GM23248 (cell line): Measurements from ENCODE around the gene ZNF615. TPM values are rescaled to one million over a fixed set of nuclear protein-coding genes. Genes with fewer than 3 reads are reported as not detected.
A peak's percentile ranks its signal among the peaks of the same experiment; 100 is the strongest.

Source experiments
- DNase-seq: peaks from one replicate; pipeline ENCODE4 v3.0.0-alpha.2; 2015
- H2AFZ ChIP-seq: fragments of 200-600 bp; sonication (generic); 2 replicates; pipeline ENCODE4 v1.6.1; 2016; ENCODE audit warnings: antibody characterized with exemption
- H3F3A ChIP-seq: fragments of 200-600 bp; sonication (generic); 2 replicates; pipeline ENCODE4 v1.6.1; 2016; ENCODE audit warnings: mild to moderate bottlenecking, antibody characterized with exemption, mixed run types; ENCODE audit not compliant: insufficient read depth
- H3K27ac ChIP-seq: fragments of 200-600 bp; sonication (generic); 2 replicates; pipeline ENCODE4 v1.5.1; 2016; ENCODE audit warnings: mild to moderate bottlenecking
- H3K27me3 ChIP-seq: fragments of 200-600 bp; sonication (generic); replicated peaks from 2 replicates; pipeline ENCODE4 v1.6.1; 2016; ENCODE audit warnings: mild to moderate bottlenecking; ENCODE audit not compliant: insufficient read depth
- H3K36me3 ChIP-seq: fragments of 200-600 bp; sonication (generic); 2 replicates; pipeline ENCODE4 v1.6.1; 2016; ENCODE audit warnings: low read depth, mild to moderate bottlenecking
- H3K4me1 ChIP-seq: fragments of 200-600 bp; sonication (generic); 2 replicates; pipeline ENCODE4 v1.6.1; 2016; ENCODE audit warnings: mild to moderate bottlenecking; ENCODE audit not compliant: insufficient read depth
- H3K4me2 ChIP-seq: fragments of 200-600 bp; sonication (generic); one replicate; pipeline ENCODE4 v1.6.1; 2016; ENCODE audit warnings: mild to moderate bottlenecking; ENCODE audit not compliant: unreplicated experiment
- H3K4me3 ChIP-seq: fragments of 200-600 bp; sonication (generic); 2 replicates; pipeline ENCODE4 v1.5.1; 2016; ENCODE audit warnings: mild to moderate bottlenecking
- H3K79me2 ChIP-seq: fragments of 200-600 bp; sonication (generic); 2 replicates; pipeline ENCODE4 v1.6.1; 2016; ENCODE audit warnings: mild to moderate bottlenecking; ENCODE audit not compliant: insufficient read depth
- H3K9ac ChIP-seq: fragments of 200-600 bp; sonication (generic); 2 replicates; pipeline ENCODE4 v1.6.1; 2016; ENCODE audit warnings: mild to moderate bottlenecking
- H3K9me2 ChIP-seq: fragments of 200-600 bp; sonication (generic); 2 replicates; pipeline ENCODE4 v1.6.1; 2016; ENCODE audit warnings: mixed run types, mild to moderate bottlenecking, moderate library complexity; ENCODE audit not compliant: insufficient read depth
- H3K9me3 ChIP-seq: fragments of 200-600 bp; sonication (generic); one replicate; pipeline ENCODE4 v1.6.1; 2017; ENCODE audit warnings: low read depth
- H4K20me1 ChIP-seq: fragments of 200-600 bp; sonication (generic); 2 replicates; pipeline ENCODE4 v1.6.0; 2016; ENCODE audit not compliant: insufficient read depth
- EZH2 ChIP-seq: fragments of 200-600 bp; sonication (generic); IDR thresholded peaks from 2 replicates; pipeline ENCODE4 v1.6.1; 2018; ENCODE audit warnings: antibody characterized with exemption, mild to moderate bottlenecking; ENCODE audit not compliant: insufficient read depth, poor library complexity, severe bottlenecking
- EZH2phosphoT487 ChIP-seq: fragments of 200-600 bp; sonication (generic); IDR thresholded peaks from 2 replicates; pipeline ENCODE4 v1.6.1; 2018; ENCODE audit warnings: antibody characterized with exemption, moderate library complexity, mild to moderate bottlenecking, low read depth; ENCODE audit not compliant: insufficient read depth
- WGBS, 2 experiments: methylation state at CpG; one replicate each; pipeline ENCODE4 v1.1.6; 2015 to 2017; ENCODE audit warnings: low lambda C conversion rate in 2 of 2, low coverage in 1 of 2; ENCODE audit errors: missing lambda C conversion rate in 2 of 2; 5-methylcytosine and 5-hydroxymethylcytosine counted together
- in situ Hi-C: fragments of 300-500 bp; cut with MboI; formaldehyde crosslinking; loops from 2 replicates; pipeline ENCODE4 v1.15.0; 2020
- polyA plus RNA-seq: library from polyadenylated mRNA; unstranded; fragments of >200 nt; fragmentation: Nextera tagmentation; extraction: Ambion mirVana; gene quantifications from 2 replicates; pipeline ENCODE4 v1.2.1, GENCODE V29; 2016
- total RNA-seq: library from RNA; depleted of rRNA; stranded (reverse); fragments of >200 nt; shearing (Covaris generic); gene quantifications from 2 replicates; pipeline ENCODE4 v1.2.3, GENCODE V29; 2014

ZNF615 gene
- total and polyA plus RNA-seq, 2 experiments from 2014 or later = 4.6 to 6.9 TPM

- DNase-seq = no peak
- Histone ChIP-seq H2AFZ (no peak overlapping the region), H3K4me1 (peaks cover under 1% of the 10 kb centered on the region; the same call in 1 of the 2 replicates), H4K20me1 (no peaks in the 10 kb centered on the region), H3K36me3 (peaks cover 58% of the 10 kb centered on the region), H3F3A (no peaks in the 10 kb centered on the region), H3K4me3 (no peak overlapping the region), H3K9ac (no peak overlapping the region), H3K4me2 (no peak overlapping the region), H3K9me3 (no peaks in the 10 kb centered on the region), H3K27ac (no peak overlapping the region), H3K9me2 (no peaks in the 10 kb centered on the region), H3K79me2 (peaks cover 52% of the 10 kb centered on the region), H3K27me3 (no peaks in the 10 kb centered on the region)
- TF ChIP-seq EZH2phosphoT487 (no peak), EZH2 (no peak)
- 97 to 98% methylated on average over 15 of the region's 15 CpGs for WGBS, 2 experiments
- in situ Hi-C loops = no loop called here
Observed at GRCh38 chr19:52022193-52022592, 14.2 kb upstream of the ZNF615 start.

GRCh38 chr19:52020506-52020905 lies 12.5 kb upstream of the ZNF615 start:
- no peak overlapping the region for H3K9ac ChIP-seq
- H3F3A ChIP-seq = no peaks in the 10 kb centered on the region
- H3K4me1 ChIP-seq = no peaks in the 10 kb centered on the region
- no peaks in the 10 kb centered on the region for H3K9me3 ChIP-seq
- DNase-seq = no peak
- 99 to 100% methylated on average over 4 of the region's 4 CpGs for whole genome bisulfite sequencing, 2 experiments
- no peaks in the 10 kb centered on the region for H4K20me1 ChIP-seq
- H3K27me3 ChIP-seq = no peaks in the 10 kb centered on the region
- H3K4me3 ChIP-seq = no peak overlapping the region
- H3K27ac ChIP-seq = no peak overlapping the region
- H3K36me3 ChIP-seq = peaks cover 69% of the 10 kb centered on the region
- no peaks in the 10 kb centered on the region for H3K9me2 ChIP-seq
- no peak overlapping the region for H2AFZ ChIP-seq
- in situ Hi-C loops = no loop called here
- no peak for TF ChIP-seq EZH2phosphoT487
- TF ChIP-seq EZH2 = no peak
- H3K79me2 ChIP-seq = peaks cover 35% of the 10 kb centered on the region
- no peak overlapping the region for H3K4me2 ChIP-seq

DNA sequence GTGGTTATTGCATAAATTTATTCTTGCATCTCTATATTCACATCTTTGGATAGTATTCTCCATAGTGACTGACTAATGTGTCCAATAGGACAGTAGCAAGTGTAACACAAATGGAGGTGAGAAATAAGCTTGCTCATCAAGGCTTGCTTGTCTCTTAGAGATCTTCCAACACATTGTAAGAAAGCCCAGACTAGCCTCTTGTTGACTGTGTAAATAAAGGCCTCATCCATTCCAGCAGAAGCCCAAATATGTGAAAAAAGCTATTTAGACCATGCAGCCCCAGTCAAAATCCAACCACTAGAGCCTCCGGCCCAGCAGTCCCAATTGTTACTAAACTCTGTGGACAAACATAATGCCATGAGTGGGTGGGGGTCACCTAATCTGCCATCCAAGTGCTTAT lies 2.7 kb upstream of the ZNF615 start:
- H2AFZ ChIP-seq = no peak overlapping the region
- peaks cover 6% of the 10 kb centered on the region; the same call in 1 of the 2 replicates for H3F3A ChIP-seq
- 100% methylated on average over 1 of the region's 1 CpG for WGBS, 2 experiments
- in situ Hi-C loops = no loop called here
- TF ChIP-seq EZH2 = no peak
- TF ChIP-seq EZH2phosphoT487 = no peak
- H3K9me2 ChIP-seq = no peaks in the 10 kb centered on the region
- H3K9ac ChIP-seq = no peak overlapping the region
- H3K27me3 ChIP-seq = no peaks in the 10 kb centered on the region
- H3K36me3 ChIP-seq = peaks cover 12% of the 10 kb centered on the region
- no peak overlapping the region for H3K27ac ChIP-seq
- H3K9me3 ChIP-seq = no peaks in the 10 kb centered on the region
- H3K79me2 ChIP-seq = peaks cover 23% of the 10 kb centered on the region
- DNase-seq = no peak
- H3K4me1 ChIP-seq = peaks cover 4% of the 10 kb centered on the region; the same call in 1 of the 2 replicates
- no peak overlapping the region for H3K4me2 ChIP-seq
- no peaks in the 10 kb centered on the region for H4K20me1 ChIP-seq
- H3K4me3 ChIP-seq = no peak overlapping the region

GRCh38 chr19:52007451-52007805 lies 583 bp downstream of the ZNF615 start:
- Histone ChIP-seq H3K9me3 (no peaks in the 10 kb centered on the region), H3K9ac (peak overlapping the region; percentile 86), H3K79me2 (peaks cover 52% of the 10 kb centered on the region), H2AFZ (peak overlapping the region; percentile 100), H3K4me2 (peak overlapping the region; percentile 90), H3K36me3 (peaks cover 5% of the 10 kb centered on the region; the same call in 1 of the 2 replicates), H3K4me3 (peak overlapping the region; percentile 86), H3K4me1 (peaks cover 4% of the 10 kb centered on the region; the same call in 1 of the 2 replicates), H3K27me3 (no peaks in the 10 kb centered on the region), H4K20me1 (no peaks in the 10 kb centered on the region), H3K27ac (peak overlapping the region; percentile 69), H3K9me2 (no peaks in the 10 kb centered on the region), H3F3A (peaks cover 6% of the 10 kb centered on the region; the same call in 1 of the 2 replicates)
- in situ Hi-C loops = no loop called here
- DNase-seq = peak; percentile 45
- TF ChIP-seq EZH2 (no peak), EZH2phosphoT487 (no peak)
- WGBS, 2 experiments = 4 to 8% methylated on average over 9 of the region's 9 CpGs
